ENCODE measurements around the gene UMODL1.
A peak's percentile ranks its signal among the peaks of the same experiment; 100 is the strongest.
"Not testable (repeated sequence)": the region's sequence is repeated elsewhere in the genome, so short reads cannot be mapped to it uniquely, and the experiment has no call there.

The UMODL1 gene

DNA sequence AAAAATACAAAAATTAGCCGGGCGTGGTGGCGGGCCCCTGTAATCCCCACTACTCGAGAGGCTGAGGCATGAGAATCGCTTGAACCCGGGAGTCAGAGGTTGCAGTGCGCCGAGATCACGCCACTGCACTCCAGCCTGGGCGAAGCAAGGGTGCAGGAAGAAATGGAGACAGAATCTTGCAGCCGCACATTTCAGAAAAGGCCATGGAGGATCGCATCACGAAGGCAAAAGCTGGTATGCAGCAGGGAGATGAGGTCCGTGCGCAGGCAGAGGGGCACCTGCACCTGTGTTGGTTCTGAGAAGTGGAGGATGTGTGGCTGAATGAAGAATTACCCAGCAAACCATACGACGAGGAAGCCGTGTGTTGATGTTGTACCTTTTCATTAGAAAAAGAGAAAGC is 94.8 kb downstream of the UMODL1 start:
- no peak for DNase-seq (ENCODE audit: low read depth)

DNA sequence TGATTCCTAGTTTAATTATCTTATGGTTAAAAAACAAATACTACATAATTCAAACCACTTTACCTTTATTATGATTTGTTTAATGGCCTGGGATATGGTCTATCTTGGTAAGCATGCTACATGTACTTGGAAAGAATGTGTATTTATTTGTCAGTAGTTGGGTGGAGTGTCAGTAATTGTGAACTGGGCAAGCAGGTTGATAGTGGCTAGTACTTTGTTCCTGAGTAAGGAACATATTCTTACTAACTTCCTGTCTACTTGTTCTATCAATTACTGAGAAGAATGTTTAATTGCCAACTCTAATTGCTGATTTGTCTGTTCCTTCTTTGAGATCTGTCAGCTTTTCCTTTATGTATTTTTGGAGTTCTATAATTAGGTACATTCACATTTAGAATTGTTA is 98.6 kb downstream of the UMODL1 start:
- DNase-seq (ENCODE audit: low read depth), result no peak

DNA sequence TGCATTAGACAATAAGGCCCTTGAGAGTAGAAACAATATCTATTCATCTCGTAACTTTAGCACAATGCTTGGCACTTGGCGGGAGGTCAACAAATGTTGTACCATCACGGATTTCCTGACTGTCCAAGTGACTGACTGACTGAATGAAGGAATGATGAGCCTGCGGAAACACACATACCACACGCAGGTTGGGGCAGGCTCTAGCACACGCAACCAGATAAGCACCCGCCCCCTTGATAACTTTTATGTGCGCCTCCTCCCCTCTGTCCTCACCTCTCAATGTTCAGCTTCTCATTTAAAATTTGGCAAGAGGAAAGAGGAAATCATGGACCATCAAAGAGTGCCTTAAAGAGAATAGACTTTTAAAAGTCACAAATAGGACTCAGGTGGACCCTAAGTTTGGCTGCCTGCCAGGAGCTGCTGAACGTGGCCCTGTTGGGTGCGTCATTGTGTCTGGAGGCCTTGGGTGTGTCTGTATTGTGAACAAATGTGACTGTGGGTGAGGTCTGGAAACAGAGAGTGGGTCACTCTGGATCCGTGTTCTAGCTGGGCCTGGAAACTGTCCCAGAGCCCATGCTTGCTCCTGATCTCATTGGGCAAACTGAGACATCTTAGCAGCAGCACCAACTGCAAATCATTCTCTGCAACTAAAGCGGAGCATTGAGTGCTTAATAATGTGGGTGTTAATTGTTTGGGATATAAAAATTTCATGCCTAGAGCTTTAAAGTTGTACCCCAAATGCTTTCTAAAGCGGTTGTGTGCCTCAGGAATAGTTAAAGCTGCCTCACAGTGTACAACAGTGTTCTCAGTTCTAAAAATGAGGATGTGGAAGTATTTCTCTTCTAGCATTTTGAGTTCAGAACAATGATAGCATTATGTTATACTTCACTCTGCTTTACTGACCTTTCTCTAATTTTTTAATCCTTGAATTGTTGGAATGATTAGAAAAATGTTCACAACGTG is 100.3 kb downstream of the UMODL1 start:
- DNase-seq (ENCODE audit: low read depth), result no peak

DNA sequence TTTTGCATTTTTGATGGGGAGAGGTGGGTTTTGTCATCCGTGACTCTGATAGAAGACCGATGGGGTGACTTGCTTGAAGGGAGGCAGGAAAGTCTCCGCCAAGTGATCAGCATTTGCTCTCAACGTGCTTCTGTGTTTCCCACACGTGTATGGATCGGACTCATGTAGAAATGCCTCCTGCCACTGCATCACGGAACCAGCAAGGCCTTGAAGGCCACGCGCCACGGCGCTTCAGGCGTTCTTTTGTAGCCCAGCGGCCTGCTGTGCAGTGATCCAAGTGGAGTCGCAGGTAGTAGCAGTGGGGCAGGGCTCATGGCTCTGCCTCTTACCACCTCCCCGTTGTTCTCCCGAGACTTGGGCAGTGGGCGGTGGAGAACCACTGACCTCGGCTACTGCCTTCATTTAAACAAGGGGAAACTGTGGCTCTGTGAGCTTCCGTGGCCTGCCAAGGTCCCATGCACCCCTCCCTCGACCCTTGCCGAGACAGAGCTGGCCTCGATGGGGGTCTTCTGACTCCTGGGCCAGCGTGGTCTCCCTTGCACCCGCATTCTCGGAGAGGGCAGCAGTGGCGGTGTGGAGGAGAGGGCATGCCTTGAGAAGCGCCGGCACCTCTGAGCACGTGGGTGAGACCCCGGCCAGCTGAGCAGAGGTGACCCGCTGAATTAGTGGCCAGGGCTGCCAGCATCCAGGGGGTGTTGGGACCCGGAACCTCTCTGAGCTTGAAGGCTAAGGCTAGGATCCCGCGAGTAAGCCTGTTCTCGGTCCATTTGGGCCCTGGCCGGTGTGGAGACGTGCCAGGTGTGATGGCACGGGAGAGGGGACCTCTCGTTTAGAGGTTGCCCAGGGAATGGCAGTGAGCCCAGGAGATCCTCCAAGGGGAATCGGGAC is 101.7 kb downstream of the UMODL1 start:
- DNase-seq (ENCODE audit: low read depth), result no peak

DNA sequence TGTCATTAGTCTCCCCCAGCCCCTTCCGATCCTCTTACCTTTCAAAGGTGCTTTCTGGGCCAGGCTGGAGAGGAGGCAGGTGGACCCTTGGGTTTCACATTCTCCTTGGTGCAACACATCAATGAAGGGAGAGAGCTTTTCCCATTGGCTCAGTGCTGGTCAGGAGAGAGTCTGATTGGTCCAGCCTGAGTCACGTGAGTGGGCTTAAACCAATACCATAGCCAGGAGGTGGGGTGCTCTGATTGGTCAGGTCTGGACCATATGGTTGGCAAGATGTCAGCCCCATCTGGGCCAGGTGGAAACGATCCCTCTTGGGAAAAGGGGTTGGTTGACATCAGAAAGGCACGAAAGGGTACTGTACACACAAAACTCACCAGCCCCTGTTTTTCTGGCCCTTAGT is 103.1 kb downstream of the UMODL1 start:
- DNase-seq (ENCODE audit: low read depth), result no peak

DNA sequence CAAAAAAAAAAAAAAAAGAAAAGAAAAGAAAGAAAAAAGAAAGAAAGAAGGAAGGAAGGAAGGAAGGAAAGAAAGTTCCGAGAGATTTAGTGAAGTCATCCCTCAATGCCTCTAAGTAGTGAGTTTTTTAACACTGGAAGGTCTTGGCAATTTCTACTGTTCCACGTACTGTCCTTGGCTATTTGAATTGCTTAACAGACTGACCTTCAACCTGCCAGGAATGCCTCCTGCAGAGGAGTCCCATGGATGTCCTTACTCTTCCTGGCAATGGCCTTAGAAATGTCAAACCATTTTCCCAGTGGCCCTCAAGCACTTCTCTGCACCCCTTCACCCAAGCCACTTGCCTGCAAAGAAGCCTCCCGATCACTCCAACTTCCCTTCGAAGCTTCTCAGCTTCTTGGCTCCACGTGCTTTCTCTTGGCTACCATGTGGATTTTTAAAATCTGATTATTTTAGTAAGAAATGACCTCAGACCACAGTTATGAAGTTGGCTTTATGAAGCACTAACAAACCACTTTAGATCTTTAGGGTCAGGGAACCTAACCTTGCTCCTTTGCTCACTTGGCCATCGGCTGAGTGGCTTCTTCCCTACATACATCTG is 104.1 kb downstream of the UMODL1 start:
- DNase-seq (ENCODE audit: low read depth), result no peak

DNA sequence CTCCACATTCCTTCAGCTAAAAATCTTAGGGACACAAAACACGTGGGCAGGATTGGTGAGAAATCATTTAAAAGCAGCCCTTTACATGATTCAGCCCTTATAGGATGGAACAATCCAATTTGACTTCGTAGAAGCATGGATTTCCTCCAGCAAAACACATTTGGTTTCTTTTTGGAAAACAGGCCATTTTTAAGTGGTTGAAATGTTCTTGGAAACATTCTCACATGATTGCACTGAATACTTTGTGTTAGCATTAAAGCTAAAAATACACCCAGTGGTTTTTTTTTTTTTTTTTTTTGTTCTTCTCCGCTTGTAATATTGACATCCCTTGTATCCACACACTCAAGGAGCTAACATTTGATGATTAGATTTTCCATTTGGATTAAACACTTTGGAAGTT is 105.7 kb downstream of the UMODL1 start:
- no peak for DNase-seq (ENCODE audit: low read depth)

DNA sequence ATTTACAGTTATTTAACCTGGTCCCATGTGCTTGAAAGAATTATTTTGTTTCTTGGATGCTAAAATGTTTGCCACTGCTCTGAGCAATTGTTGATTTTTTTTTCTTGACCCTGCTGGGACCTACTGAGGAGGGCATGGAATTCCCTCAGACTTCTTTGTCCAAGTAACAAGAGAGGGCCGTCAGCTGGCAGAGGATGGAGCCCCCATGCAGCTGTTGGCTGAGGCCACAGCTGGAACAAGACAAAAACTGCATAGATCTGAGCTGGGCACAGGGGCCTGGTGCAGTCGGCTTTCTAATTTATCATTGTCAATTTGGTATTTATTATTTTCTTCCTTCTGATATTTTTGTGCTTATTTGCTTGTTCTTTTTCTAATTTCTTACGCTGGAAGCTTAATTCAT is 108.2 kb downstream of the UMODL1 start:
- no peak for DNase-seq (ENCODE audit: low read depth)

DNA sequence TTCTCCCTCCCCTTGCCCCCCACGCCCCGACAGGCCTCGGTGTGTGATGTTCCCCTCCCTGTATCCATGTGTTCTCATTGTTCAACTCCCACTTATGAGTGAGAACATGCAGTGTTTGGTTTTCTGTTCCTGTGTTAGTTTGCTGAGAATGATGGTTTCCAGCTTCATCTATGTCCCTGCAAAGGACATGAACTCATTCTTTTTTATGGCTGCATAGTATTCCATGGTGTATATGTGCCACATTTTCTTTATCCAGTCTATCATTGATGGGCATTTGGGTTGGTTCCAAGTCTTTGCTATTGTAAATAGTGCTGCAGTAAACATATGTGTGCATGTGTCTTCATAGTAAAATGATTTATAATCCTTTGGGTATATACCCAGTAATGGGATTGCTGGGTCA is 108.9 kb downstream of the UMODL1 start:
- DNase-seq (ENCODE audit: low read depth), result not testable (repeated sequence)

DNA sequence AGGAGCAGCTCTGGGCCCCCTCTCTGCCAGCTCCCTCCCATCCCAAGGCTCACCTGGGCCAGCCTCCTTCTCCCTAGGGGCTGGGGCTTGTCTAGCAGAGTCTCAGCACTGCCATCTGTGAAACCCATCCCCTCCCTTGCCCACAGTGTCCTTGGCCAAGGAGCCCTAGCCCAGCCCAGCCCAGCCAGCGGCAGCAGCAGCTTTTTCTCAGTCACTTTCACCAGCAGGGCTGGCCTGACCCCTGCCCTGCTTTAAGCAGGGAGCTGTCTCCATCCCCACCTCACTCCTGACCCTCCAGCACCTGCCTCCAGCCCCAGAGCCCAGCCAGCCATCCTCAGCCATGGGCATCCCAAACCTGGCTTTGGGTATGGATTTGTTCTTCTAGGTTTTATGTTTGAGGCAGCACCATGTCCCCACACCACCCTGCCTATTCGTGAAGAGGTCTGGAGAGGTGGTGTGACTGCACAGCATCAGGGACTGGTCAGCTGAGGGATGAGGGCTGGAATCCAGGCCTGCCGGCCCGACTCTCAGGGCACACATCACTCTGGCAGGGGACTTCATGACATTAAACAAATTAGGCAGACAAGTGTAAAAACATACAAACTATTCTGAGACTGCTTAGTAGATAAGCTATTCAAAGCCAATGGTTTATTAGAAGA is 111.7 kb downstream of the UMODL1 start:
- no peak for DNase-seq (ENCODE audit: low read depth)

DNA sequence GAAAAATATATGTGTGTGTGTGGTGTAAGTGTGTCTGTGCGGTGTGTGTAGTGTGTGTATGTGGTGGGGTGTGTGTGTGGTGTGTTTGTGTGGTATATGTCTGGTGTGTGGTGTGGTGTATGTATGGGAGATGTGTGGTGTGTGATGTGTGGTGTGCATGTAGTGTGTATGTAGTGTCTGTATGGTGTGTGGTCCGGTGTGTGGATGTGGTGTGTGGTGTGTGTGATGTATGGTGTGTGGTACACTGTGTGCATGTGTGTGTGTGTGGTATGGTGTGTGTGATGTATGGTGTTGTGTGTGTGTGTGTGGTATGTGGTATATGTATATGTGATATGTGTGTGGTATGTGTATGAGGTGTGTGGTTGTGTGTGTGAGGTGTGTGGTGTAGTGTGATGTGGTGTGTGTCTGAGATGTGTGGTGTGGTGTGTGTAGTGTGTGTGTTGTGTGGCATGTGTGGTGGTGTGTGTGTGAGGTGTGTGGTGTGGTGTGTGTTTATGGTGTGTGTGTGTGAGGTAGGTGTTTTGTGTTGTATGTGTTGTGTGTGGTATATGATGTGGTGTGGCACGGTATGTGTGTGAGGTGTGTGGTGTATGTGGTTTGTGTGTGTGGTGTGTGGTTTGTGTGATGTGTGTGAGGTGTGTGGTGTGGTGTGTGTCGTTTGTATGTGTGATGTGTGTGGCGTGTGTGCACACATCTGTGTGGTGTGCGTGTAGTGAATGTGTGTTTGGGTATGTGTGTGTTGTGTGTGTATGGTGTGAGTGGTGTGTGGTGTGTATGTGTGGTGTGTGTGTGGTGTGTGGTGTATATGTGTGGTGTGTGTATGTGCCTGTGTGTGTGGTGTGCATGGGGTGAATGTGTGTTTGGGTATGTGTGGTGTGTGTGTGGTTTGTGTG is 112.5 kb downstream of the UMODL1 start:
- no peak for DNase-seq (ENCODE audit: low read depth)

DNA sequence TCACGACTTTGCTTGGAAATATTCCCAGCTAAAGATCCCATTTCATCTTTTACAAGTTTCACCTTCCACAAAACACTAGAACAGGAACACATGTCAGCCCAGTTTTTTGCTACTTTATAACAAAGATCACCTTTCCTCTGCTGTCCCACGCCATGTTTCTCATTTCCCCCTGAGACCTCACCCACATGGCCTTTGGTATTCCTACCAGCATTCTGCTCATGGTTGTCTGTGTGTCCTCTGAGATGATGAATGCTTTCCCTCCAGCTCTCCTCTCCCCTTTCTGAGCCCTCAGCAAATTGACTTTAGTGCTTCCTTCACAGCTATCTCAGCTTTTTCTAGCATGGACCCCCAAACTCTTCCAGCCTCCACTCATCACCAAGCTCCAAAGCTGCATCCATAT is 115.5 kb downstream of the UMODL1 start:
- no peak for DNase-seq (ENCODE audit: low read depth)

DNA sequence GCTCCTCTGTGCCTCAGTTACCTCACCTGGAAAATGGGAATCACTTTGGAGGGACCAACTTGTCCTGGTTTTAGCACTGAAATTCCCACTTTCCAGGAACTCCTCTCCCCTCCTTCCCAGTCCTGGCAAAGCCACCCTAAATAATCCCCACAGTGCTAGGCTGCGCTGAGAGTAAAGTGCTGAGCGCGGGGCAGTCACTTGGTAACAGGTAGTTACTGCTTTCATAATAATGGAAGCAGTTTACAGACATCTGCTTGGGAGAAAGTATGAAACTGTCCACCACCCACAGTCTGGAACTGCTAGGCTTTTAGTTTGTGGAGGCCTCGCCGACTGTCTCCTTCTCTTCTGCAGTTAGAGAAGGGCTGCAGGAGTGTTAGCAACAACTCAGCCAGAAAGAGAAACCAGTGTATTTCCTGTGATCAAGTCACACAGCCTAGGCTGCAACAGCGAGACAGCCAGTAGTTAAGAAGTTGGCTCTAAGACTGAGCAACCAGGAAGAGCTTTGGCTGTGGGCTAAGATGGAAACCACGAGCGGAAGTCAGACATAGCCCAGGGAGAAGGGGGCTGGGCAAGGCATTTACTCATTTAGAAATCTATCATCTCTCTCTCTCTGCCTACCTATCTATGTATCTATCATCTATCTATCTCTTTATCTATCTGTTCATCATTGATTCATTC is 117.0 kb downstream of the UMODL1 start:
- DNase-seq (ENCODE audit: low read depth), result peak; percentile 21

DNA sequence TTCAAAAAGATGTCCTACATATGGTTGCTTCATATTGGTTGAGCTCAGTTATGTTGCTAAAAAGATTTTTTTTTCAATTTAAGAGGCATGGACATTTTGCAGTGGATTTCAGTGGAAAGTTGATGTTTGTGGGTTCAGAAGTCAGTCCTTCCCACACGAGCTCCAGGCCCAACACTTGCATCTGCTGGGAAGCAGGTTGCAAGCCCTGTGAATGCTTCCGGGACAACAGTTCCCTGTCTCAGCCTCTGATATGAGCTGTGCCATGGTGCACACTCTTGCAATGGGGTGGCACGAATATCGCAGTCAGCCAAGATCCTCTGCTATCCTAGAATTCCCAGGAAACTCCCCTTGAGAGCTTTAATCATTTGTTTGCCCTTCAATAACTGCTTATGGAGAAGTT is 117.5 kb downstream of the UMODL1 start:
- no peak for DNase-seq (ENCODE audit: low read depth)

DNA sequence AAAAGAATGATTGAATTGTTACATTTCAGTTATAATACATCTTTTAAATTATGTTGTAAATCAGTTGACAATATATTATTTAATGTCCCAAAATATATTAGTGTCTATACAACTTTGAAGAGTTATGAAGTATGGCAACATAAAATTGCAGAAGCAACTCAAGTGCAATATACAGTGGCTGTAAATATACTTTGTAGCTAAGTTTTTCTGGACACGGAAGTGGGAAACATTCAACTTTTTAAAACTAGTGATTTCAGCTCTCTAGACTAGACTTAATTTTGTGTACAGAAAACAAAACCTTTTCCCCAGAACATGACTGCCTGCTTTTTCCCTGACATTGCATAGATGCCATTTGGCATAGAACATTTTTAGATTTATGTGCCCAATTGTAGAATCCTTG is 118.3 kb downstream of the UMODL1 start:
- DNase-seq (ENCODE audit: low read depth), result no peak

DNA sequence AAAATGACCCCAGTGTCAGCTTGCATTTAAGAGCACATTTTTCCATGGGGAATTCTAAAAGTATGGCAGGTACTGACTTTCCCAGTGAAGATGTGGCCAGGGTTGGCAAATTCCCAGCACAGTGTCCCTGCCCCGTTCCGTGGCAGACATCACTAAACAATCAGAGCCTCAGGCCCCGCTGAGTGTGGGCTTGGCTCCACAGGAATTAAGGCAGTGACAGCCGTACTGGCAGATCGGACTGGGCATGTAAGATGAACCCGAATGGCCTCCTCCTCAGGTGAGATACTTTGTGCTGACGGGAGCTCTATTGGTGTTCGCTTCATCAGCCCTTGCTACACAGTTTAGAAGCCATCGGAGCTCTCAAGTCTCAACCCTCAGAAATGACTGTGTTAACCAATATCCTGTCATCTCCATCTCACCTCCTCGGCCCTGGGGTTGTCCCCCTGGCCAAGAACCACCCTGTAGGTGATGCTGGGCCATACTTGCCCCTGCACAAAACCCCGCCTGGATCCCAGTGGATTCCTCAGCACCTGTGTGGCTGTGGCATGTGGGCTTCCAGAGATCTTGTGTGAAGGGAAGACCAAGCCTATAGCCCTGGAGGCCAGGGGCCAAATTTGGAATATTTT is 118.9 kb downstream of the UMODL1 start:
- DNase-seq (ENCODE audit: low read depth), result no peak

DNA sequence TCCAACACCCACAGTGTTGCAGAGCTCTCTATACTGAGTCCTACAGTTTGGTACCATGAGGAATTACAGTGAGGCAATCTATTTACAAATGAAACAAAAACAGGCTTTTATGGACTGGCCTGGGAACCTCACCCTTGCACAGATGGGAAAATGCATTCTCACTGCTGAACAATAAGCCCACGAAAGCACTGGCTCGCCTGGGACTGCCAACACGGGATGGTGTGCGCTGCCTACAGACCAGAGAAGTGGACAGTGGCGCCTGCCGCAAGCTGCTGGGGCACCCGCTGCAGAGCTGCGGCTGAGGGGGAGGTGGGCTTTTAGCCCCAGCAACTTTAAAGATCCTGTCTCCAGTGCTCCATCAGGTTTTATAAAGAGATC is 119.4 kb downstream of the UMODL1 start:
- DNase-seq (ENCODE audit: low read depth), result no peak

DNA sequence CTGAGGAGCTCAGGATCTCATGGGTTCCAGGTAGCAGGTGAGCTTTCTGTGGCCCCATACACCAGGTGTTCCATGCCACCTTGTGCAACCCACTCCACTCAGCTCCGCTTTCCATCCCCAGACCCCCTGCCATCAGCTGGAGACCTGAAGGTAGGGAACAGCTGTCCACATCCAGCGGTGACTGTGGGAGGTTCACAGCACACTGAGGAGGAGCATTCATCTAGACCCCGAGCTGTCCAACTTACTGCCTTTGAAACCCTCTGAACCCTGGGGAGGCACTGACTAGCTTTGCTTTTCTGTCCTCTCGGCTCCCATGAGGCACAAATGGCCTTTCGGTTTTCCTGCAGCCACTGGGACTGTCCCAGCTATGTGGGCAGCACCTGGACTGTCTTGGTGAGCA is 119.9 kb downstream of the UMODL1 start:
- DNase-seq (ENCODE audit: low read depth), result no peak

DNA sequence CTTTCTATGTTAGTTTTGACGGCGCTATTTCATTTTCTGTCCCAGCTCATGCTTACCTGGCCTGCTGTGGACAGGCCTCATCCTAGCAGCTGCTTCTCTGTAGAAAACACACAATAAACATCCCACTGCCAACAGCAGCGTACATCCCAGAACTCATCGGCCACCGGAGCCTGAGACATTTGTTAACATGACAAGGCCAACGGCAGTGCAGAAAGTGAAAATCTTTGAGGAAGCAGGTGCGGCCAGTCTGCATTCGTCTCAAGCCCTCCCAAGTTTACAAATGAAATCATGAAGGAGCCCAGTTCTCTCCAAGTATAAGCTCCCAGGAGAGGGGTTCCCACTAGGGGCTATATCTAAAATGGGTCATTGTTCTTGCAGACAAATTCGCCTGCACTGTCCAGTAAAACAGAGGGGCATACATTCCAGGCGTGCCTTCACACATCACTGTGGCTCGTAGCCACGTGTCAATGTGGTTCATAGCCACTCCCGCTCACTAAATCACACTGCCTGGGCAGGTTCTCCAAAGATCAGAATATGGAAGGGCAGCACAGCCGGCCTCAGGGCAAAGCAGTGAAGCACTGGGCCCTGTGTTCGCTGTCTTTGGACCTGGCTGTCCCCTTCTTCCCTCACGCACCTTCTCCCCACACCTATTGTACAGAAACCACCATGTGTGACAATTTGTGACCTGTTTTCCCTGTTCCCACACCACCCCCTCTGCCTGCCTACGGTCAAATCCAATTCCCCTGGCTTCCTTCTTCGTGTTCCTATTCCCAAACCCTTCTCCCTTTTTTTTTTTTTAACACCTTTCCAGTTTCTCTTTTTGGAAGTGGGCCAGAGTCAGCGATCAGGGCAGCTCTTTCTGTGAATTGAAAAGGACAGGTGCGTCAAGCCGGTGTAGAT is 120.8 kb downstream of the UMODL1 start:
- peak; percentile 29 for DNase-seq (ENCODE audit: low read depth)
